ENCODE measurements around the gene TYW1. TPM values are rescaled to one million over a fixed set of nuclear protein-coding genes. Genes with fewer than 3 reads are reported as not detected.
"Not testable (repeated sequence)": the region's sequence is repeated elsewhere in the genome, so short reads cannot be mapped to it uniquely, and the experiment has no call there.

TYW1 gene
- total RNA-seq, 5 donors from 2014 or later (not counting 1 experiment from before 2014, with no cell fraction given) = 20.1 to 26.7 (median 22.7) TPM

GRCh38 chr7:67100956-67101361 is 104.3 kb downstream of the TYW1 start:
- no peak overlapping the region for H3K27ac Mint-ChIP-seq

GRCh38 chr7:67104937-67105336 is 108.3 kb downstream of the TYW1 start:
- CTCF ChIA-PET; H3K4me1 ChIP-seq (ENCODE audit: control insufficient read depth in 1 of 2, extremely low read depth in 1 of 2, insufficient read depth in 2 of 2, low read length in 2 of 2): not testable (repeated sequence)

More at GRCh38 chr7:67100956-67101361, 104.3 kb downstream of the TYW1 start:
- Mint-ChIP-seq H3K9me3 (peaks cover 0 to 1% (median 0%) of the 10 kb centered on the region in 3 donors), H3K27me3 (no peaks in the 10 kb centered on the region), H3K4me3 (no peak overlapping the region), H3K36me3 (peaks cover 59% of the 10 kb centered on the region), H3K4me1 (peaks cover 14 to 31% (median 19%) of the 10 kb centered on the region in 3 donors)
- H3K27ac ChIP-seq (ENCODE audit: low read length) = no peak overlapping the region
- H3K9me3 ChIP-seq = no peaks in the 10 kb centered on the region
- DNase-seq (no peak), ATAC-seq (replicated peaks in 1 of 4) (peak in 1 of 4 experiments; percentile 47)
- ChIA-PET CTCF (interaction anchor here in 1 of 2 donors (1.1 kb wide), 1 partner anchor 256 kb away, joined by 4 read pairs; no protein-coding TSS in a partner anchor), POLR2A (no interaction called here)
- peaks cover 3 to 9% of the 10 kb centered on the region in 2 donors for H3K36me3 ChIP-seq (ENCODE audit: control insufficient read depth in 2 of 2, extremely low read depth in 1 of 2, insufficient read depth in 1 of 2, low read length in 1 of 2)
- WGBS (ENCODE audit: insufficient coverage) = 83% methylated on average over 2 of the region's 4 CpGs
- H3K27me3 ChIP-seq (replicated peaks in 1 of 2; ENCODE audit: control insufficient read depth in 2 of 2, extremely low read depth in 1 of 2, insufficient read depth in 2 of 2, low read length in 1 of 2) = no peaks in the 10 kb centered on the region
- no peak overlapping the region for H3K4me3 ChIP-seq (ENCODE audit: control insufficient read depth in 1 of 2, extremely low read depth in 1 of 2, low read length in 1 of 2)
- peaks cover 0 to 6% of the 10 kb centered on the region in 2 experiments for H3K4me1 ChIP-seq (ENCODE audit: control insufficient read depth in 1 of 2, extremely low read depth in 1 of 2, insufficient read depth in 2 of 2, low read length in 2 of 2)

GRCh38 chr7:67105377-67105776 is 108.7 kb downstream of the TYW1 start:
- Histone ChIP-seq H3K27ac (ENCODE audit: low read length) (no peak overlapping the region), H3K36me3 (ENCODE audit: control insufficient read depth in 2 of 2, extremely low read depth in 1 of 2, insufficient read depth in 1 of 2, low read length in 1 of 2) (no peaks in the 10 kb centered on the region), H3K4me1 (ENCODE audit: control insufficient read depth in 1 of 2, extremely low read depth in 1 of 2, insufficient read depth in 2 of 2, low read length in 2 of 2) (peaks cover 0 to 6% of the 10 kb centered on the region in 2 experiments), H3K9me3 (no peaks in the 10 kb centered on the region), H3K4me3 (ENCODE audit: control insufficient read depth in 1 of 2, extremely low read depth in 1 of 2, low read length in 1 of 2) (no peak overlapping the region), H3K27me3 (replicated peaks in 1 of 2; ENCODE audit: control insufficient read depth in 2 of 2, extremely low read depth in 1 of 2, insufficient read depth in 2 of 2, low read length in 1 of 2) (no peaks in the 10 kb centered on the region)
- no peaks in the 10 kb centered on the region for H3K27me3 Mint-ChIP-seq
- CTCF ChIA-PET = no interaction called here
- POLR2A ChIA-PET = no interaction called here
- peaks cover 14 to 21% (median 19%) of the 10 kb centered on the region in 3 donors for H3K4me1 Mint-ChIP-seq
- H3K36me3 Mint-ChIP-seq = peaks cover 49% of the 10 kb centered on the region
- H3K9me3 Mint-ChIP-seq = peaks cover 0 to 1% (median 0%) of the 10 kb centered on the region in 3 donors
- H3K27ac Mint-ChIP-seq = peak overlapping the region; percentile 20 to 76
- DNase-seq (peak in 1 of 35 experiments; percentile 6), ATAC-seq (replicated peaks in 1 of 4) (no peak)
- peak overlapping the region in 1 of 3 donors; percentile 42 for H3K4me3 Mint-ChIP-seq
- WGBS (ENCODE audit: insufficient coverage) = 20% methylated on average over 1 of the region's 4 CpGs

More at GRCh38 chr7:67104937-67105336, 108.3 kb downstream of the TYW1 start:
- Mint-ChIP-seq H3K4me1 (peaks cover 14 to 24% (median 21%) of the 10 kb centered on the region in 3 donors), H3K27ac (peak overlapping the region; percentile 55 to 76), H3K36me3 (peaks cover 49% of the 10 kb centered on the region), H3K4me3 (peak overlapping the region in 1 of 3 donors; percentile 42)
- H3K27me3 Mint-ChIP-seq; H3K27ac ChIP-seq (ENCODE audit: low read length); H3K36me3 ChIP-seq (ENCODE audit: control insufficient read depth in 2 of 2, extremely low read depth in 1 of 2, insufficient read depth in 1 of 2, low read length in 1 of 2); H3K9me3 Mint-ChIP-seq; POLR2A ChIA-PET; H3K27me3 ChIP-seq (replicated peaks in 1 of 2; ENCODE audit: control insufficient read depth in 2 of 2, extremely low read depth in 1 of 2, insufficient read depth in 2 of 2, low read length in 1 of 2); H3K9me3 ChIP-seq; H3K4me3 ChIP-seq (ENCODE audit: control insufficient read depth in 1 of 2, extremely low read depth in 1 of 2, low read length in 1 of 2): not testable (repeated sequence)
- WGBS (ENCODE audit: insufficient coverage) = 30% methylated on average over 2 of the region's 4 CpGs
- ATAC-seq (replicated peaks in 1 of 4) (peak in 3 of 4 experiments; percentile 20 to 58 (median 40)), DNase-seq (peak in 10 of 35 experiments; percentile 2 to 19 (median 6))

- H3K27ac ChIP-seq (ENCODE audit: low read length); H3K4me3 ChIP-seq (ENCODE audit: control insufficient read depth in 1 of 2, extremely low read depth in 1 of 2, low read length in 1 of 2); H3K36me3 ChIP-seq (ENCODE audit: control insufficient read depth in 2 of 2, extremely low read depth in 1 of 2, insufficient read depth in 1 of 2, low read length in 1 of 2); ATAC-seq (replicated peaks in 1 of 4); POLR2A ChIA-PET; H3K4me3 Mint-ChIP-seq; CTCF ChIA-PET; DNase-seq; H3K9me3 ChIP-seq; H3K27me3 ChIP-seq (replicated peaks in 1 of 2; ENCODE audit: control insufficient read depth in 2 of 2, extremely low read depth in 1 of 2, insufficient read depth in 2 of 2, low read length in 1 of 2); H3K9me3 Mint-ChIP-seq; H3K27me3 Mint-ChIP-seq; H3K27ac Mint-ChIP-seq; H3K4me1 ChIP-seq (ENCODE audit: control insufficient read depth in 1 of 2, extremely low read depth in 1 of 2, insufficient read depth in 2 of 2, low read length in 2 of 2): not testable (repeated sequence)
- WGBS (ENCODE audit: insufficient coverage) = no CpG with 5 or more reads among the region's 4 CpGs
- Mint-ChIP-seq H3K4me1 (peaks cover 13 to 21% (median 14%) of the 10 kb centered on the region in 3 donors), H3K36me3 (peaks cover 45% of the 10 kb centered on the region)
Measured at GRCh38 chr7:67106255-67106654, 109.6 kb downstream of the TYW1 start.

- H3K4me3 ChIP-seq (ENCODE audit: control insufficient read depth in 1 of 2, extremely low read depth in 1 of 2, low read length in 1 of 2); H3K36me3 ChIP-seq (ENCODE audit: control insufficient read depth in 2 of 2, extremely low read depth in 1 of 2, insufficient read depth in 1 of 2, low read length in 1 of 2); POLR2A ChIA-PET; H3K4me3 Mint-ChIP-seq; DNase-seq; H3K9me3 ChIP-seq; CTCF ChIA-PET; H3K4me1 ChIP-seq (ENCODE audit: control insufficient read depth in 1 of 2, extremely low read depth in 1 of 2, insufficient read depth in 2 of 2, low read length in 2 of 2); H3K27ac ChIP-seq (ENCODE audit: low read length); H3K27me3 ChIP-seq (replicated peaks in 1 of 2; ENCODE audit: control insufficient read depth in 2 of 2, extremely low read depth in 1 of 2, insufficient read depth in 2 of 2, low read length in 1 of 2); ATAC-seq (replicated peaks in 1 of 4); H3K27me3 Mint-ChIP-seq; H3K4me1 Mint-ChIP-seq; H3K9me3 Mint-ChIP-seq; H3K27ac Mint-ChIP-seq: not testable (repeated sequence)
- no CpG with 5 or more reads among the region's 2 CpGs for WGBS (ENCODE audit: insufficient coverage)
- peaks cover 22% of the 10 kb centered on the region for H3K36me3 Mint-ChIP-seq
Measured at GRCh38 chr7:67111342-67111741, 114.7 kb downstream of the TYW1 start.

- H3K4me1 ChIP-seq (ENCODE audit: control insufficient read depth in 1 of 2, extremely low read depth in 1 of 2, insufficient read depth in 2 of 2, low read length in 2 of 2); H3K9me3 Mint-ChIP-seq; ATAC-seq (replicated peaks in 1 of 4); H3K9me3 ChIP-seq; H3K4me3 ChIP-seq (ENCODE audit: control insufficient read depth in 1 of 2, extremely low read depth in 1 of 2, low read length in 1 of 2); H3K27ac ChIP-seq (ENCODE audit: low read length); H3K27me3 Mint-ChIP-seq; DNase-seq; H3K36me3 ChIP-seq (ENCODE audit: control insufficient read depth in 2 of 2, extremely low read depth in 1 of 2, insufficient read depth in 1 of 2, low read length in 1 of 2); H3K27me3 ChIP-seq (replicated peaks in 1 of 2; ENCODE audit: control insufficient read depth in 2 of 2, extremely low read depth in 1 of 2, insufficient read depth in 2 of 2, low read length in 1 of 2); H3K4me3 Mint-ChIP-seq; H3K27ac Mint-ChIP-seq; POLR2A ChIA-PET: not testable (repeated sequence)
- peaks cover 0 to 13% (median 2%) of the 10 kb centered on the region in 3 donors for H3K4me1 Mint-ChIP-seq
- CTCF ChIA-PET = interaction anchor here in 1 of 2 donors (0.6 kb wide), 1 partner anchor 258 kb away, joined by 5 read pairs; no protein-coding TSS in a partner anchor
- peaks cover 30% of the 10 kb centered on the region for H3K36me3 Mint-ChIP-seq
Measured at GRCh38 chr7:67114483-67115246, 118.0 kb downstream of the TYW1 start.
